PC-9 (cell line): Measurements from ENCODE around the gene FAM131A.

ENCODE experiments used
- EZH2 ChIP-seq: fragments of 200-600 bp; sonication (generic); IDR thresholded peaks from 2 replicates; pipeline ENCODE4 v1.8.0; 2017; ENCODE audit warnings: antibody characterized with exemption, low read depth
- TF ChIP-seq, protein P1 (sequence below): fragments of 200-600 bp; sonication (generic); conservative IDR thresholded peaks from 2 replicates; pipeline ENCODE4 v1.6.1; 2017; ENCODE audit warnings: mixed run types, antibody characterized with exemption, mild to moderate bottlenecking, moderate library complexity

DNA sequence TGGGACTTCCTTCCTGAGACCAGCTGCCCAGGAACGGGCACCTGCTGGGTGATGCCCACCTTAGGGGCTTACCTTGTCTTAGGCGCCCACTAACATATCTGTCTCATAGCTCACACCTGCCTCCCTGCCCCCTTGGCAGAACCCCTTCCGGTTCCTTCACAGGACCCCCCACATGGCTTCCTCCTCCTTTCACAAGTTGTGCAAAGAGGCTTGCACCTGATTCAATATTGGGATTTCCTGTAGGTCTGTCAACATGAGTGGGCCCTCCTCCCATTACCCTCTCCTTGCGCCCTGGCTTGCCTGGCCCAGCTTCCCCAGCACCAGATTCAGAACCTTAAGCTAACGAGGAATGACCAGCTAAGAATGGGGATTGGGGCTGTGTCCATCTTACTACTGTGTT, 40.0 kb downstream of the FAM131A start:
- TF ChIP-seq, protein P1, sequence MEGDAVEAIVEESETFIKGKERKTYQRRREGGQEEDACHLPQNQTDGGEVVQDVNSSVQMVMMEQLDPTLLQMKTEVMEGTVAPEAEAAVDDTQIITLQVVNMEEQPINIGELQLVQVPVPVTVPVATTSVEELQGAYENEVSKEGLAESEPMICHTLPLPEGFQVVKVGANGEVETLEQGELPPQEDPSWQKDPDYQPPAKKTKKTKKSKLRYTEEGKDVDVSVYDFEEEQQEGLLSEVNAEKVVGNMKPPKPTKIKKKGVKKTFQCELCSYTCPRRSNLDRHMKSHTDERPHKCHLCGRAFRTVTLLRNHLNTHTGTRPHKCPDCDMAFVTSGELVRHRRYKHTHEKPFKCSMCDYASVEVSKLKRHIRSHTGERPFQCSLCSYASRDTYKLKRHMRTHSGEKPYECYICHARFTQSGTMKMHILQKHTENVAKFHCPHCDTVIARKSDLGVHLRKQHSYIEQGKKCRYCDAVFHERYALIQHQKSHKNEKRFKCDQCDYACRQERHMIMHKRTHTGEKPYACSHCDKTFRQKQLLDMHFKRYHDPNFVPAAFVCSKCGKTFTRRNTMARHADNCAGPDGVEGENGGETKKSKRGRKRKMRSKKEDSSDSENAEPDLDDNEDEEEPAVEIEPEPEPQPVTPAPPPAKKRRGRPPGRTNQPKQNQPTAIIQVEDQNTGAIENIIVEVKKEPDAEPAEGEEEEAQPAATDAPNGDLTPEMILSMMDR = no peak
- TF ChIP-seq EZH2 = no peak
